HAP-1 (cell line): ENCODE data around the gene CRYBB1.

Source experiments
- DNase-seq, 2 experiments: peaks; one replicate each; pipeline ENCODE4 v3.0.0-alpha.2; 2016 to 2020; ENCODE audit warnings: low spot score in 2 of 2
- H3K27me3 ChIP-seq: fragments of 250-450 bp; sonication (Bioruptor Pico); 2 replicates; pipeline ENCODE4 v1.5.1; 2020; ENCODE audit warnings: low read depth, mild to moderate bottlenecking, moderate library complexity
- H3K36me3 ChIP-seq: fragments of 250-450 bp; sonication (Bioruptor Pico); replicated peaks from 2 replicates; pipeline ENCODE4 v1.5.1; 2020; ENCODE audit warnings: mild to moderate bottlenecking
- H3K4me1 ChIP-seq: fragments of 250-450 bp; sonication (Bioruptor Pico); 2 replicates; pipeline ENCODE4 v1.5.1; 2020; ENCODE audit warnings: mild to moderate bottlenecking
- H3K4me3 ChIP-seq: fragments of 250-450 bp; sonication (Bioruptor Pico); 2 replicates; pipeline ENCODE4 v1.5.1; 2020; ENCODE audit warnings: mild to moderate bottlenecking, moderate library complexity
- H3K9me3 ChIP-seq: fragments of 250-450 bp; sonication (Bioruptor Pico); 2 replicates; pipeline ENCODE4 v1.5.1; 2020; ENCODE audit warnings: mild to moderate bottlenecking, moderate library complexity
- in situ Hi-C: fragments of 300-500 bp; cut with MboI; formaldehyde crosslinking; loops from 3 replicates; pipeline ENCODE4 v1.14.3; 2020; ENCODE audit warnings: low sequenced_read_pairs, inconsistent platforms, mixed read lengths

The CRYBB1 gene

GRCh38 chr22:26648528-26649388 is 30.9 kb upstream of the CRYBB1 start:
- in situ Hi-C loops = no loop called here
- H3K4me1 ChIP-seq = peaks cover 26% of the 10 kb centered on the region

GRCh38 chr22:26648011-26648497 is 30.2 kb upstream of the CRYBB1 start:
- in situ Hi-C loops = no loop called here
- DNase-seq = peak; percentile 66 to 73
- Histone ChIP-seq H3K36me3 (no peaks in the 10 kb centered on the region), H3K4me1 (peaks cover 26% of the 10 kb centered on the region), H3K27me3 (no peaks in the 10 kb centered on the region), H3K9me3 (no peaks in the 10 kb centered on the region), H3K4me3 (no peak overlapping the region)

More at GRCh38 chr22:26648528-26649388, 30.9 kb upstream of the CRYBB1 start:
- Histone ChIP-seq H3K4me3 (no peak overlapping the region), H3K27me3 (no peaks in the 10 kb centered on the region; the same call in 1 of the 2 replicates), H3K9me3 (no peaks in the 10 kb centered on the region), H3K36me3 (no peaks in the 10 kb centered on the region)
- DNase-seq = no peak

- no peak for DNase-seq
- no peak overlapping the region for H3K4me3 ChIP-seq
- in situ Hi-C loops = no loop called here
Measured at GRCh38 chr22:26646158-26646557, 28.3 kb upstream of the CRYBB1 start.

GRCh38 chr22:26643418-26644100 is 25.7 kb upstream of the CRYBB1 start:
- in situ Hi-C loops = no loop called here

More at GRCh38 chr22:26646158-26646557, 28.3 kb upstream of the CRYBB1 start:
- Histone ChIP-seq H3K4me1 (peaks cover 35% of the 10 kb centered on the region), H3K36me3 (no peaks in the 10 kb centered on the region), H3K9me3 (no peaks in the 10 kb centered on the region), H3K27me3 (no peaks in the 10 kb centered on the region)

GRCh38 chr22:26642465-26643417 is 24.9 kb upstream of the CRYBB1 start:
- H3K4me3 ChIP-seq = no peak overlapping the region
- peak; percentile 46 to 58 for DNase-seq
- no peaks in the 10 kb centered on the region for H3K9me3 ChIP-seq
- H3K4me1 ChIP-seq = peaks cover 22% of the 10 kb centered on the region
- no peaks in the 10 kb centered on the region for H3K36me3 ChIP-seq
- in situ Hi-C loops = no loop called here
- 0 out of 2 replicates have a peak, but pooled peaks cover 6% of the 10 kb centered on the region for H3K27me3 ChIP-seq

More at GRCh38 chr22:26643418-26644100, 25.7 kb upstream of the CRYBB1 start:
- Histone ChIP-seq H3K9me3 (no peaks in the 10 kb centered on the region), H3K36me3 (no peaks in the 10 kb centered on the region), H3K4me3 (no peak overlapping the region), H3K4me1 (peaks cover 31% of the 10 kb centered on the region), H3K27me3 (0 out of 2 replicates have a peak, but pooled peaks cover 2% of the 10 kb centered on the region)
- DNase-seq = no peak

GRCh38 chr22:26636296-26636695 is 18.5 kb upstream of the CRYBB1 start:
- DNase-seq = no peak
- in situ Hi-C loops = no loop called here
- no peaks in the 10 kb centered on the region for H3K36me3 ChIP-seq
- 0 out of 2 replicates have a peak, but pooled peaks cover 6% of the 10 kb centered on the region for H3K27me3 ChIP-seq
- no peak overlapping the region for H3K4me3 ChIP-seq
- H3K9me3 ChIP-seq = no peaks in the 10 kb centered on the region; the same call in 1 of the 2 replicates
- no peaks in the 10 kb centered on the region for H3K4me1 ChIP-seq

GRCh38 chr22:26635117-26635516 is 17.3 kb upstream of the CRYBB1 start:
- no peaks in the 10 kb centered on the region; the same call in 1 of the 2 replicates for H3K9me3 ChIP-seq
- DNase-seq = no peak
- no peak overlapping the region for H3K4me3 ChIP-seq
- 0 out of 2 replicates have a peak, but pooled peaks cover 6% of the 10 kb centered on the region for H3K27me3 ChIP-seq
- H3K4me1 ChIP-seq = no peaks in the 10 kb centered on the region
- in situ Hi-C loops = no loop called here
- no peaks in the 10 kb centered on the region for H3K36me3 ChIP-seq

GRCh38 chr22:26634189-26634588 is 16.4 kb upstream of the CRYBB1 start:
- in situ Hi-C loops = no loop called here
- Histone ChIP-seq H3K4me1 (no peaks in the 10 kb centered on the region), H3K27me3 (0 out of 2 replicates have a peak, but pooled peaks cover 6% of the 10 kb centered on the region), H3K36me3 (no peaks in the 10 kb centered on the region), H3K9me3 (no peaks in the 10 kb centered on the region; the same call in 1 of the 2 replicates), H3K4me3 (no peak overlapping the region)
- no peak for DNase-seq

GRCh38 chr22:26632422-26633155 is 14.8 kb upstream of the CRYBB1 start:
- DNase-seq = no peak
- H3K4me1 ChIP-seq = no peaks in the 10 kb centered on the region
- in situ Hi-C loops = no loop called here
- no peak overlapping the region for H3K4me3 ChIP-seq
- no peaks in the 10 kb centered on the region for H3K27me3 ChIP-seq
- H3K9me3 ChIP-seq = no peaks in the 10 kb centered on the region; the same call in 1 of the 2 replicates
- H3K36me3 ChIP-seq = no peaks in the 10 kb centered on the region

GRCh38 chr22:26631282-26631681 is 13.5 kb upstream of the CRYBB1 start:
- in situ Hi-C loops = no loop called here
- Histone ChIP-seq H3K9me3 (no peaks in the 10 kb centered on the region; the same call in 1 of the 2 replicates), H3K4me1 (no peaks in the 10 kb centered on the region), H3K36me3 (no peaks in the 10 kb centered on the region), H3K4me3 (no peak overlapping the region), H3K27me3 (peaks cover 3% of the 10 kb centered on the region; the same call in 1 of the 2 replicates)
- DNase-seq = no peak

- Histone ChIP-seq H3K4me1 (no peaks in the 10 kb centered on the region), H3K9me3 (no peaks in the 10 kb centered on the region), H3K36me3 (no peaks in the 10 kb centered on the region), H3K27me3 (peaks cover 3% of the 10 kb centered on the region; the same call in 1 of the 2 replicates), H3K4me3 (no peak overlapping the region)
- in situ Hi-C loops = no loop called here
- no peak for DNase-seq
Measured at GRCh38 chr22:26629988-26630761, 12.3 kb upstream of the CRYBB1 start.

- no peak for DNase-seq
- Histone ChIP-seq H3K9me3 (no peaks in the 10 kb centered on the region), H3K4me3 (no peak overlapping the region), H3K36me3 (no peaks in the 10 kb centered on the region), H3K4me1 (no peaks in the 10 kb centered on the region), H3K27me3 (peaks cover 18% of the 10 kb centered on the region)
- in situ Hi-C loops = no loop called here
Measured at GRCh38 chr22:26624803-26625202, 7.0 kb upstream of the CRYBB1 start.
